Endothelial cell of umbilical vein (primary cell): ENCODE measurements around the gene SDF2. TPM values are rescaled to one million over a fixed set of nuclear protein-coding genes. Genes with fewer than 3 reads are reported as not detected.

ENCODE experiments used
- BruUV-seq: library from RNA; stranded (reverse); fragments of 400-500 nt; replicated peaks from 2 replicates; lab custom pipeline; 2021; lab: Mats Ljungman, UMichigan
- CTCF ChIA-PET: fragments of 300-600, 350-600 bp; sonication (Branson Sonifier 250); formaldehyde crosslinking; loops from one replicate; lab custom pipeline; 2021; ENCODE audit warnings: antibody characterized with exemption, inconsistent platforms; lab: Charles Lee
- POLR2A ChIA-PET: fragments of 300-600, 350-600 bp; sonication (Branson Sonifier 250); formaldehyde crosslinking; loops from one replicate; lab custom pipeline; 2021; ENCODE audit warnings: antibody characterized with exemption, inconsistent platforms; lab: Charles Lee
- DNase-seq: peaks from one replicate; pipeline ENCODE4 v3.0.0-alpha.2; 2011; ENCODE audit warnings: low read depth, low spot score
- FAIRE-seq: peaks from 2 replicates; lab custom pipeline; 2011; peaks lifted over from hg19 to GRCh38; lab: Jason Lieb, UNC
- H2AFZ ChIP-seq: 2 replicates; pipeline ENCODE4 v1.6.0; 2012; ENCODE audit warnings: low read depth, low read length, control low read depth, inconsistent platforms
- H3K27ac ChIP-seq: 2 replicates; pipeline ENCODE4 v1.5.1; 2011; ENCODE audit warnings: low read depth, mild to moderate bottlenecking, control low read depth, low read length, moderate library complexity; ENCODE audit not compliant: insufficient read depth
- H3K27me3 ChIP-seq, 2 experiments: 2 replicates each; pipeline versions ENCODE4 v1.6.0 to v1.6.1; 2011; ENCODE audit warnings: low read length in 2 of 2, mixed read lengths in 1 of 2; ENCODE audit not compliant: control insufficient read depth in 2 of 2, insufficient read depth in 2 of 2
- H3K36me3 ChIP-seq, 2 experiments: 2 replicates in 1 of 2; 3 replicates in 1 of 2; pipeline ENCODE4 v1.5.1; 2011; ENCODE audit warnings: low read length in 2 of 2, mild to moderate bottlenecking in 1 of 2, moderate library complexity in 1 of 2; ENCODE audit not compliant: control insufficient read depth in 2 of 2, insufficient read depth in 2 of 2; ENCODE audit errors: extremely low read depth in 1 of 2
- H3K4me1 ChIP-seq: 3 replicates; pipeline ENCODE4 v1.5.1; 2011; ENCODE audit warnings: mild to moderate bottlenecking, low read length; ENCODE audit not compliant: control insufficient read depth, insufficient read depth; ENCODE audit errors: extremely low read depth
- H3K4me2 ChIP-seq: 2 replicates; pipeline ENCODE4 v1.6.1; 2011; ENCODE audit warnings: low read length, control low read depth, mixed read lengths; ENCODE audit not compliant: insufficient read depth
- H3K4me3 ChIP-seq, 3 experiments: fragments of 200-600 bp in 1 of 3; sonication (generic), shearing (Covaris generic) in 1 of 3; replicated peaks in 1 of 3; 2 replicates each; pipeline ENCODE4 v1.5.1; 2011 to 2016; ENCODE audit warnings: control low read depth in 3 of 3, low read length in 3 of 3, mild to moderate bottlenecking in 2 of 3, inconsistent platforms in 1 of 3, low read depth in 1 of 3, moderate library complexity in 1 of 3; ENCODE audit not compliant: insufficient read depth in 1 of 3
- H3K79me2 ChIP-seq: 2 replicates; pipeline ENCODE4 v1.6.0; 2012; ENCODE audit warnings: low read length, inconsistent platforms; ENCODE audit not compliant: control insufficient read depth, insufficient read depth
- H3K9ac ChIP-seq: replicated peaks from 2 replicates; pipeline ENCODE3; 2011; ENCODE audit warnings: low read length, control low read depth; ENCODE audit not compliant: insufficient read depth; ENCODE audit errors: extremely low read depth
- H3K9me1 ChIP-seq: replicated peaks from 3 replicates; pipeline ENCODE4 v1.6.0; 2011; ENCODE audit warnings: mild to moderate bottlenecking, low read length; ENCODE audit not compliant: control insufficient read depth, insufficient read depth; ENCODE audit errors: extremely low read depth
- H3K9me3 ChIP-seq: replicated peaks from 2 replicates; pipeline ENCODE4 v1.5.1; 2012; ENCODE audit warnings: low read length, inconsistent platforms; ENCODE audit not compliant: control insufficient read depth, insufficient read depth
- H4K20me1 ChIP-seq: replicated peaks from 2 replicates; pipeline ENCODE3; 2011; ENCODE audit warnings: mild to moderate bottlenecking, low read length; ENCODE audit not compliant: control insufficient read depth, insufficient read depth; ENCODE audit errors: extremely low read depth
- CTCF ChIP-seq, 2 donors: IDR thresholded peaks; 1 replicate in 1 of 2; 2 replicates in 1 of 2; pipeline ENCODE4 v1.5.1; 2011; ENCODE audit warnings: low read length in 2 of 2, mild to moderate bottlenecking in 2 of 2, moderate library complexity in 2 of 2, control low read depth in 1 of 2, inconsistent platforms in 1 of 2, low read depth in 1 of 2; ENCODE audit not compliant: insufficient read depth in 1 of 2; ENCODE audit errors: extremely low read depth in 1 of 2
- EZH2 ChIP-seq: IDR thresholded peaks from 2 replicates; pipeline ENCODE4 v1.6.1; 2012; ENCODE audit warnings: borderline replicate concordance, low read depth, mild to moderate bottlenecking, moderate library complexity, low read length, inconsistent platforms; ENCODE audit not compliant: severe bottlenecking
- FOS ChIP-seq: IDR thresholded peaks from 2 replicates; pipeline ENCODE4 v1.6.1; 2011; ENCODE audit warnings: mild to moderate bottlenecking, low read length, moderate library complexity, borderline replicate concordance; ENCODE audit not compliant: insufficient read depth
- GATA2 ChIP-seq: IDR thresholded peaks from 2 replicates; pipeline ENCODE4 v1.7.0; 2011; ENCODE audit warnings: low read depth, mild to moderate bottlenecking, moderate library complexity, mixed read lengths, low read length; ENCODE audit not compliant: insufficient read length, insufficient read depth
- JUN ChIP-seq: IDR thresholded peaks from 2 replicates; pipeline ENCODE4 v1.6.1; 2011; ENCODE audit warnings: borderline replicate concordance, low read depth; ENCODE audit not compliant: insufficient read length, insufficient read depth
- MAX ChIP-seq: IDR thresholded peaks from 2 replicates; pipeline ENCODE4 v1.6.1; 2011; ENCODE audit not compliant: insufficient read depth, insufficient read length
- MYC ChIP-seq: IDR thresholded peaks from one replicate; pipeline ENCODE4 v1.6.1; 2011; ENCODE audit warnings: mild to moderate bottlenecking, low read depth, low read length
- POLR2A ChIP-seq: IDR thresholded peaks from 2 replicates; pipeline ENCODE4 v1.6.1; 2012; ENCODE audit warnings: low read depth, mild to moderate bottlenecking, control low read depth, low read length
- POLR2AphosphoS5 ChIP-seq: IDR thresholded peaks from 2 replicates; pipeline ENCODE4 v1.6.1; 2012; ENCODE audit warnings: low read depth, mild to moderate bottlenecking, control low read depth, low read length, moderate library complexity; ENCODE audit not compliant: insufficient read depth
- dilution Hi-C: fragments of 300-500 bp; cut with MboI; formaldehyde crosslinking; loops from one replicate; pipeline ENCODE4 v1.15.0; 2019; ENCODE audit warnings: low sequenced_read_pairs; ENCODE audit not compliant: extremely low pct_ligation_motif_present
- intact Hi-C: fragments of 100-400 bp; cut with micrococcal nuclease; formaldehyde crosslinking; loops from one replicate; pipeline ENCODE4 v1.10.0; 2022
- polyA plus RNA-seq, 4 experiments: library from polyadenylated mRNA; depleted of rRNA in 3 of 4; stranded (reverse) in 3 of 4; unstranded in 1 of 4; fragments of >200 nt; gene quantifications; 2 replicates each; pipeline versions ENCODE4 v1.2.1 to v1.2.3, GENCODE V29; 2011 to 2012; ENCODE audit warnings: missing spikeins in 1 of 4
- total RNA-seq: library from RNA; stranded (reverse); gene quantifications from 2 replicates; pipeline ENCODE4 v1.2.3, GENCODE V29; 2021

The SDF2 gene
- total and polyA plus RNA-seq, 2 donors (not counting 3 experiments of a cell fraction or from before 2014, with no cell fraction given): 52.6 to 77.9 TPM

- Histone ChIP-seq H3K9me3 (no peaks in the 10 kb centered on the region), H3K4me2 (no peak overlapping the region), H3K9ac (no peak overlapping the region), H3K79me2 (no peaks in the 10 kb centered on the region), H3K36me3 (peaks cover 23 to 26% of the 10 kb centered on the region in 2 experiments), H4K20me1 (no peaks in the 10 kb centered on the region), H3K4me3 (no peak overlapping the region), H3K9me1 (no peaks in the 10 kb centered on the region), H2AFZ (no peak overlapping the region), H3K27me3 (no peaks in the 10 kb centered on the region), H3K27ac (no peak overlapping the region), H3K4me1 (peaks cover 7% of the 10 kb centered on the region)
- TF ChIP-seq MYC: no peak
- TF ChIP-seq FOS: no peak
- no peak for TF ChIP-seq POLR2AphosphoS5
- TF ChIP-seq EZH2: no peak
- TF ChIP-seq POLR2A: peak; percentile 14
- no peak for TF ChIP-seq JUN
- TF ChIP-seq MAX: no peak
- peak; percentile 56 to 79 for TF ChIP-seq CTCF (IDR thresholded peaks at IDR 0.05; ENCODE audit: extremely low read depth in 1 of 2, insufficient read depth in 1 of 2, low read depth in 1 of 2, low read length in 2 of 2)
- TF ChIP-seq GATA2: no peak
- dilution Hi-C loops: no loop called here
- intact Hi-C loops: loop anchor here (1.0 kb wide), 1 partner anchor 65 kb away; no protein-coding TSS in a partner anchor
- ChIA-PET POLR2A (no interaction called here), CTCF (interaction anchor here (0.6 to 4.9 kb wide), 16 partner anchors 9 to 127 kb away, joined by 3 to 64 read pairs (median 5); partner anchors contain the start of genes ALDOC and PIGS)
- no TSS peak for BruUV-seq
- FAIRE-seq: peak; percentile 63
- DNase-seq: peak; percentile 43
Observed at GRCh38 chr17:28612936-28613872, 48.5 kb downstream of the SDF2 start.
